Neuronal stem cell (in vitro differentiated cells): ENCODE data around the gene SETD7.
A peak's percentile ranks its signal among the peaks of the same experiment; 100 is the strongest.

Source experiments
- DNase-seq: peaks from one replicate; pipeline ENCODE4 v3.0.0-alpha.2; 2013; ENCODE audit warnings: low spot score
- H2AFZ ChIP-seq: one replicate; pipeline ENCODE4 v1.6.1; 2013; ENCODE audit warnings: mild to moderate bottlenecking, low read length, inconsistent platforms
- H2AK5ac ChIP-seq: 2 replicates; pipeline ENCODE4 v1.6.1; 2013; ENCODE audit warnings: low read depth, mild to moderate bottlenecking, inconsistent platforms, low read length, moderate library complexity, mixed read lengths
- H2BK120ac ChIP-seq: 2 replicates; pipeline ENCODE4 v1.6.1; 2013; ENCODE audit warnings: low read depth, mild to moderate bottlenecking, inconsistent platforms, low read length, moderate library complexity, mixed read lengths
- H2BK12ac ChIP-seq: one replicate; pipeline ENCODE4 v1.6.1; 2013; ENCODE audit warnings: low read length, inconsistent platforms
- H2BK15ac ChIP-seq: 2 replicates; pipeline ENCODE4 v1.6.1; 2013; ENCODE audit warnings: mild to moderate bottlenecking, low read length, inconsistent platforms, mixed read lengths
- H2BK5ac ChIP-seq: one replicate; pipeline ENCODE4 v1.6.1; 2013; ENCODE audit warnings: inconsistent platforms, mild to moderate bottlenecking, low read length, moderate library complexity
- H3K14ac ChIP-seq: one replicate; pipeline ENCODE4 v1.6.1; 2013; ENCODE audit warnings: low read length, inconsistent platforms
- H3K18ac ChIP-seq: 2 replicates; pipeline ENCODE4 v1.6.1; 2013; ENCODE audit warnings: low read length, inconsistent platforms
- H3K23ac ChIP-seq: 2 replicates; pipeline ENCODE4 v1.6.1; 2013; ENCODE audit warnings: low read depth, mild to moderate bottlenecking, mixed read lengths, low read length, inconsistent platforms; ENCODE audit not compliant: poor library complexity
- H3K27ac ChIP-seq: replicated peaks from 3 replicates; pipeline ENCODE4 v1.5.1; 2013; ENCODE audit warnings: low read length, inconsistent platforms
- H3K27me3 ChIP-seq, 3 experiments: 2 replicates each; pipeline ENCODE4 v1.6.1; 2013; ENCODE audit warnings: low read length in 3 of 3, mild to moderate bottlenecking in 2 of 3, inconsistent platforms in 1 of 3, low read depth in 1 of 3, mixed read lengths in 1 of 3, moderate library complexity in 1 of 3; ENCODE audit not compliant: control insufficient read depth in 3 of 3, insufficient read depth in 3 of 3
- H3K36me3 ChIP-seq, 2 donors: replicated peaks in 1 of 2; 2 replicates each; pipeline ENCODE4 v1.6.1; 2013; ENCODE audit warnings: low read length in 2 of 2; ENCODE audit not compliant: control insufficient read depth in 2 of 2, insufficient read depth in 2 of 2
- H3K4ac ChIP-seq: 2 replicates; pipeline ENCODE4 v1.6.1; 2013; ENCODE audit warnings: inconsistent platforms, mild to moderate bottlenecking, low read length, moderate library complexity
- H3K4me1 ChIP-seq, 2 donors: 1 replicate in 1 of 2; 2 replicates in 1 of 2; pipeline ENCODE4 v1.6.1; 2013; ENCODE audit warnings: low read length in 2 of 2, low read depth in 1 of 2; ENCODE audit not compliant: control insufficient read depth in 2 of 2, insufficient read depth in 1 of 2
- H3K4me2 ChIP-seq: one replicate; pipeline ENCODE4 v1.6.1; 2013; ENCODE audit warnings: mild to moderate bottlenecking, low read length, inconsistent platforms; ENCODE audit not compliant: insufficient read depth, poor library complexity, severe bottlenecking
- H3K4me3 ChIP-seq, 2 donors: 2 replicates each; pipeline ENCODE4 v1.5.1; 2013; ENCODE audit warnings: low read length in 2 of 2, mild to moderate bottlenecking in 2 of 2, inconsistent platforms in 1 of 2, moderate library complexity in 1 of 2
- H3K79me1 ChIP-seq: one replicate; pipeline ENCODE4 v1.6.1; 2013; ENCODE audit warnings: low read depth, mild to moderate bottlenecking, inconsistent platforms, low read length, moderate library complexity
- H3K9ac ChIP-seq: one replicate; pipeline ENCODE4 v1.6.1; 2013; ENCODE audit warnings: mild to moderate bottlenecking, low read depth, low read length, inconsistent platforms; ENCODE audit not compliant: poor library complexity
- H3K9me3 ChIP-seq, 2 donors: replicated peaks in 1 of 2; 2 replicates each; pipeline versions ENCODE3 to v1.6.1; 2013; ENCODE audit warnings: low read length in 2 of 2, mild to moderate bottlenecking in 2 of 2, inconsistent platforms in 1 of 2, low read depth in 1 of 2, mixed read lengths in 1 of 2, moderate library complexity in 1 of 2; ENCODE audit not compliant: control insufficient read depth in 2 of 2, insufficient read depth in 1 of 2
- H4K8ac ChIP-seq: one replicate; pipeline ENCODE4 v1.6.1; 2013; ENCODE audit warnings: low read depth, mild to moderate bottlenecking, inconsistent platforms, low read length, moderate library complexity
- H4K91ac ChIP-seq: one replicate; pipeline ENCODE4 v1.6.1; 2013; ENCODE audit warnings: low read length, low read depth, mild to moderate bottlenecking, inconsistent platforms; ENCODE audit not compliant: poor library complexity
- WGBS, 2 donors: extraction: QIAGEN DNeasy Blood & Tissue Kit; methylation state at CpG; one replicate each; pipeline ENCODE4 v1.1.7; 2013; ENCODE audit warnings: missing lambda C conversion rate in 2 of 2, mixed read lengths in 1 of 2; ENCODE audit not compliant: insufficient read length in 2 of 2, insufficient replicate concordance in 1 of 2; ENCODE audit errors: extremely low coverage in 2 of 2; 5-methylcytosine and 5-hydroxymethylcytosine counted together

The SETD7 gene

DNA sequence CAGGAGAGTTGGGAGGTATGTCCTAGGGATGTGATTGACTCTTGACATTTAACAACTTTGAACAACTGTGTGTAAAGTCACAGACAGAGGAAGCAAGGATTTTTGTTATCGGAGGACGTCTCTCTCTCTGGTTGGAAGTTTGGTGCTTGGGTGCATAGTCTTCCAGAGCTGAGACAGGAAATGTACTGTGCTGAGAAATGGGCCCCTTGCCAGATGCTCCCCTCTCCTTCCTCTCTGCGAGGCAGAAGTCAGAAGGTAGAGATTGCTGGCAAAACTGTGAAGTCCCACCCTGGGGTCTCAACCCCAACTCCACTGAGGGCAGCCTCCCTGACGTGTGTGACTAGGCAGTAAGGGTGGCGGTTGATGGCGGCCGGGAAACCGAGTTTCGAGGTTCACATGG is 49.2 kb downstream of the SETD7 start:
- no peak overlapping the region for H2BK12ac ChIP-seq
- H3K18ac ChIP-seq: no peak overlapping the region
- no peak overlapping the region for H4K8ac ChIP-seq
- H3K4me3 ChIP-seq: no peak overlapping the region
- DNase-seq: no peak
- no peak overlapping the region for H3K23ac ChIP-seq
- peaks cover 1 to 7% of the 10 kb centered on the region in 2 donors for H3K4me1 ChIP-seq
- no peak overlapping the region for H2BK120ac ChIP-seq
- H3K27ac ChIP-seq: no peak overlapping the region
- H2BK15ac ChIP-seq: no peak overlapping the region
- no peak overlapping the region for H2AK5ac ChIP-seq
- H4K91ac ChIP-seq: no peak overlapping the region
- peaks cover 5 to 51% of the 10 kb centered on the region in 2 donors for H3K36me3 ChIP-seq
- H3K9ac ChIP-seq: no peak overlapping the region
- peaks cover 0 to 2% of the 10 kb centered on the region in 2 donors for H3K9me3 ChIP-seq
- H3K4ac ChIP-seq: no peak overlapping the region
- no peaks in the 10 kb centered on the region for H3K27me3 ChIP-seq
- no peaks in the 10 kb centered on the region for H3K79me1 ChIP-seq
- no peak overlapping the region for H2BK5ac ChIP-seq
- no peak overlapping the region for H2AFZ ChIP-seq
- H3K4me2 ChIP-seq: no peak overlapping the region
- no CpG with 5 or more reads among the region's 9 CpGs for WGBS, 2 donors
- H3K14ac ChIP-seq: no peak overlapping the region

DNA sequence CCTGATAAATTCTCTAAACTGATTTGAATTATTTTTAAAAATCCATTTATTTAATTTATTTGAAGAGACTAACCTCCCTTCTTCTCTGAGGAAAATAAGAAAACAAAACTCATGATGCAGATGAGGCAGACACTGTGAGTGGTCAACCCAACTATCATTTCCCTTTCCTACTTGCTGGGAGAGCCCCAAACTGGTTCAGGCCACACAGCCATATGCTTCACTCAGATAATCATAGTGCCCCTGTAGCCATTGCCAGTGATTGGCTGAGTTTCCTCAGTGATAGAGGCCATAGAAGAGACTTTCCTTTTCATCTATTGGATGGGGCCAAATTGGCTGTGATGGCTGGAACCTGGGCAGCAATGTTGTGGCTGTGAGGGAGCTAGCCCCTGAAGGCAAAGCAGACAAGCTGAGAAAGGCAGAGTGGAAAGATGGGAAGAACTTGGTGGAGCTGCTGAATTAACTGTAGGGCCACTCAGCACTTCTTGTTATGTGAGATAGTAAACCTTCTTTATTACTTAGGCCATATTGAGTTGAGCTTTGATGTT is 52.3 kb downstream of the SETD7 start:
- peaks cover 0 to 2% of the 10 kb centered on the region in 2 donors for H3K9me3 ChIP-seq
- H2BK15ac ChIP-seq: no peak overlapping the region
- H3K18ac ChIP-seq: no peak overlapping the region
- H3K23ac ChIP-seq: no peak overlapping the region
- no peak overlapping the region for H3K9ac ChIP-seq
- no peak overlapping the region for H2AK5ac ChIP-seq
- DNase-seq: no peak
- H2BK120ac ChIP-seq: no peak overlapping the region
- H3K27ac ChIP-seq: no peak overlapping the region
- H3K79me1 ChIP-seq: no peaks in the 10 kb centered on the region
- no peak overlapping the region for H2AFZ ChIP-seq
- H4K91ac ChIP-seq: no peak overlapping the region
- H3K4ac ChIP-seq: no peak overlapping the region
- H3K27me3 ChIP-seq: no peaks in the 10 kb centered on the region
- no peak overlapping the region for H4K8ac ChIP-seq
- no peak overlapping the region for H3K4me2 ChIP-seq
- no peak overlapping the region for H2BK5ac ChIP-seq
- no peak overlapping the region for H3K4me3 ChIP-seq
- no peak overlapping the region for H3K14ac ChIP-seq
- H3K4me1 ChIP-seq: peaks cover 3 to 5% of the 10 kb centered on the region in 2 donors
- peaks cover 0 to 22% of the 10 kb centered on the region in 2 donors for H3K36me3 ChIP-seq
- no peak overlapping the region for H2BK12ac ChIP-seq

GRCh38 chr4:139501927-139502899 is 53.8 kb downstream of the SETD7 start:
- H3K23ac ChIP-seq: no peak overlapping the region
- no peak overlapping the region for H2AFZ ChIP-seq
- H3K4me3 ChIP-seq: no peak overlapping the region
- peaks cover 0 to 12% of the 10 kb centered on the region in 2 donors for H3K36me3 ChIP-seq
- H3K18ac ChIP-seq: peak overlapping the region; percentile 61
- no CpG with 5 or more reads among the region's 13 CpGs for WGBS, 2 donors
- no peak overlapping the region for H2AK5ac ChIP-seq
- H4K91ac ChIP-seq: no peak overlapping the region
- no peak overlapping the region for H2BK120ac ChIP-seq
- no peak overlapping the region for H3K4me2 ChIP-seq
- no peak overlapping the region for H3K14ac ChIP-seq
- no peak overlapping the region for H4K8ac ChIP-seq
- H2BK12ac ChIP-seq: no peak overlapping the region
- no peak overlapping the region for H2BK5ac ChIP-seq
- no peaks in the 10 kb centered on the region for H3K79me1 ChIP-seq
- H3K4me1 ChIP-seq: peaks cover 3 to 5% of the 10 kb centered on the region in 2 donors
- no peaks in the 10 kb centered on the region for H3K27me3 ChIP-seq
- DNase-seq: no peak
- H3K27ac ChIP-seq: no peak overlapping the region
- H3K4ac ChIP-seq: no peak overlapping the region
- peaks cover 0 to 2% of the 10 kb centered on the region in 2 donors for H3K9me3 ChIP-seq
- H2BK15ac ChIP-seq: no peak overlapping the region
- no peak overlapping the region for H3K9ac ChIP-seq

DNA sequence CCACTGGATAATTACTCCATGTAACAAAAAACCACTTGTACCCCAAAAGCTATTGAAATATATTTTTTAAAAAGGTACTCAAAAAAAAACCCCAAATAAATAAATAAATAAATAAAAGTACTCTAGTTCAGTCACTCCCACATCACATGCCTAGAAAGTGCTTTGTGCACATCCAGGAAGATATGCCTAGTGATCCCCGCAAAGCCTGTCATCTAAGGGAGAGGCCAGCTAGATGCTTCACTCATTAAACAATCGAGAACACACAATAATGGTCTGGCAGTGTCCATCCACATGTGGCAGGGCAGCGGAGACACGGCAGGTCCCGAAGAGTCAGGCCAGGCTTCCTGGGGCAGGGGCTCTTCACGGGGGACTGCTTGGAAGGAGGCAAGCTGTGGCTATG is 54.5 kb downstream of the SETD7 start:
- H2BK5ac ChIP-seq: no peak overlapping the region
- no peak overlapping the region for H4K91ac ChIP-seq
- no peak for DNase-seq
- no peak overlapping the region for H3K4me2 ChIP-seq
- peaks cover 0 to 7% of the 10 kb centered on the region in 2 donors for H3K36me3 ChIP-seq
- no peak overlapping the region for H3K4ac ChIP-seq
- no peak overlapping the region for H2BK120ac ChIP-seq
- no peak overlapping the region for H4K8ac ChIP-seq
- no CpG with 5 or more reads among the region's 6 CpGs for WGBS, 2 donors
- no peak overlapping the region for H3K23ac ChIP-seq
- no peak overlapping the region for H2BK12ac ChIP-seq
- H3K18ac ChIP-seq: peak overlapping the region; percentile 61
- H3K27ac ChIP-seq: no peak overlapping the region
- no peak overlapping the region for H3K4me3 ChIP-seq
- H2AFZ ChIP-seq: no peak overlapping the region
- no peak overlapping the region for H2BK15ac ChIP-seq
- peaks cover 0 to 2% of the 10 kb centered on the region in 2 donors for H3K9me3 ChIP-seq
- H2AK5ac ChIP-seq: no peak overlapping the region
- no peaks in the 10 kb centered on the region for H3K27me3 ChIP-seq
- H3K79me1 ChIP-seq: no peaks in the 10 kb centered on the region
- H3K4me1 ChIP-seq: peaks cover 3 to 5% of the 10 kb centered on the region in 2 donors
- peak overlapping the region; percentile 78 for H3K9ac ChIP-seq
- no peak overlapping the region for H3K14ac ChIP-seq
